ENCODE results near the gene CFL1.
"Not testable (repeated sequence)": the region's sequence is repeated elsewhere in the genome, so short reads cannot be mapped to it uniquely, and the experiment has no call there.

CFL1 gene

DNA sequence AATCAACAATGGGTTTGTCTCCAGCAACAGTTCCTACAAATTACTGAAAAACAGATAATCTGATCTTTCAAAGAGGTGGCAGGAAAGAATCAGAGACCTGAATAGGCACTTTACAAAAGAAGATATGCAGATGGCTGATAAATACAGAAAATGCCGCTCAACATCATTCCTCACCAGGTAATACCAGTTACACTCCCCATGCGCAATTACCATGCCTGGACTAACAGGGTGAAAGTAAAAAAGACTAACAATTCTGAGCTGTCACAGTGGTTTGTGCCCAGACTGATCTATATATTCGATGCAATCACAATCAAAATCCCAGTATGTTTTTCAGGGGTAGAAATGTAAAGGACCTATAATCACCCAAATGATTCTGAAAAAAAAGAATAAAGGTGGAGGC lies 14.2 kb downstream of the CFL1 start:
- in situ Hi-C loops (cut with MboI; ENCODE audit: low sequenced_read_pairs), result no loop called here

DNA sequence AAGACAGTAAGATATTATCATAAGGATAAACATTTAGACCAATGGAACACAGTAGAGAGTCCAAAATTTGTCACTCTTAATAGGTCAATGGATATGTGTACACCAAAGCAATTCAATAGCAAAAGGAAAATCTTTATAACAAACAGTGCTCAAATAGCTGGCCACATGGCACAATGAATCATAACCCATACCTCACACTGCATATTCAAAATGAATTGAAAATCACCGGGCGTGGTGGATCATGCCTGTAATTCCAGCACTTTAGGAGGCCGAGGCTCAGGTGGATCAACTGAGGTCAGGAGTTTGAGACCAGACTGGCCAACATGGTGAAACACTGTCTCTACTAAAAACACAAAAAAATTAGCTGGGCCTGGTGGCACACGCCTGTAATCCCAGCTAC lies 15.8 kb downstream of the CFL1 start:
- in situ Hi-C loops (cut with MboI; ENCODE audit: low sequenced_read_pairs), result no loop called here

DNA sequence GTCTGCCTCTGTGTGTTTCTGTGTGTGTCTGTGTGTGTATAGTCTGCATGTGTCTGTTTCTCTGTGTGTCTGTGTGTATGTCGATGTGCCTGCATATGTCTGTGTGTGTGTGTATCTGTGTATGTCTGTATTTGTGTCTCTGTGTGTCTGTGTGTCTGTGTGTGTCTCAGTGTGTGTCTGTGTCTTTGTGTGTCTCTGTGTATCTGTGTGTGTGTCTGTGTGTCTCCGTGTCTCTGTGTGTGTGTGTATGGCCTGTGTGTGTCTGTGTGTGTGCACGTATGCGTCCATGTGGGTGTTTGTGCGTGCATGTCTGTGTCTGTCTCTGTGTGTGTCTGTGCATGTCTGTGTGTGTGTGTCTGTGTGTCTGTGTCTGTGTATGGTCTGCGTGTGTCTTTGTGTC lies 23.8 kb downstream of the CFL1 start:
- in situ Hi-C loops (cut with MboI; ENCODE audit: low sequenced_read_pairs), result no loop called here

DNA sequence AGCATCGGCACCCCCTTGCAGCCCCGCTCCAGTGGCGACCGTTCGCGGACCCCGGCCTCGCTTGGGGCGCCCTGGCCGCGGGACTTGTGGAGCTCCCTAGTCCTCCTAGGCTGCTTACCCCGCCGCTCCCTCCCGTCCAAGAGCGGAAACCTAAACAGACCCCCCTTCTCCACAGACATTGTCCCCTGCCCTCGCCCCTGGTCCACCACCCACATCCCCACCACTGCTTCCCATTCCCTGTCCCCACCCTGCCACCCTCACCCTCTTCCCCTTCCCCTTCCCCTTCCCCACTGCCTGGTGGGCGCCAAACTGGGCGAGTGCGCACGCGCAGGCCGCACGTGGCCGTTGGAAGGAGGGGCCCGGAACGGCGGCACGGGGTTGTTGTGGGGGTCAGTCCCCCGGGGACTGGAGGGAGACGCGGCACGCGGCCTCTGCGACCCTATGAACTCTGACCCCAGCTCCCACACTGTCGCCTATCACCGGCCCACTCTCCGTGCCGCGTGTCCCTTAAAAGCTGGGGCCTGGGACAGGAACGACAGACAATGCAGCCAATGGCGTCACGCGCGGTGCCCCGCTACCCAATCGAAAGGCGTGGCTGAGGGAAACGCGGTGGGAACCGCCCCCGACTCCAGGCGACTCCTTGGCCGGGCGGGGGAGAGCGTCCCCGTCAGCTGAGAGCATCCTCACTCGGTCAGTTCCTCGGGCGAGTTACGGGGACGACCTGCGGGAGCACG lies 24.5 kb downstream of the CFL1 start, which contains the start of gene SNX32:
Gene SNX32, plus strand, starts transcription at position 667 of the 734 bp plus-strand sequence. CDS start 103 bp downstream, outside the sequence.
- in situ Hi-C loops (cut with MboI; ENCODE audit: low sequenced_read_pairs), result no loop called here

DNA sequence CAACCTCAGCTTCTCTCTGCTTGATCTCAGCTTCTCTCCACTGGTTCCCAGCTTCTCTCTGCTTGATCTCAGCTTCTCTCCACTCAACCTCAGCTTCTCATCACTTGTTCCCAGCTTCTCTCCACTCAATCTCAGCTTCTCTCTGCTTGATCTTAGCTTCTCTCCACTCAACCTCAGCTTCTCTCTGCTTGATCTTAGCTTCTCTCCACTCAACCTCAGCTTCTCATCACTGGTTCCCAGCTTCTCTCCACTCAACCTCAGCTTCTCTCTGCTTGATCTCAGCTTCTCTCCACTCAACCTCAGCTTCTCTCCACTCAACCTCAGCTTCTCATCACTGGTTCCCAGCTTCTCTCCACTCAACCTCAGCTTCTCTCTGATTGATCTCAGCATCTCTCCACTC lies 25.7 kb downstream of the CFL1 start:
- in situ Hi-C loops (cut with MboI; ENCODE audit: low sequenced_read_pairs), result not testable (repeated sequence)

DNA sequence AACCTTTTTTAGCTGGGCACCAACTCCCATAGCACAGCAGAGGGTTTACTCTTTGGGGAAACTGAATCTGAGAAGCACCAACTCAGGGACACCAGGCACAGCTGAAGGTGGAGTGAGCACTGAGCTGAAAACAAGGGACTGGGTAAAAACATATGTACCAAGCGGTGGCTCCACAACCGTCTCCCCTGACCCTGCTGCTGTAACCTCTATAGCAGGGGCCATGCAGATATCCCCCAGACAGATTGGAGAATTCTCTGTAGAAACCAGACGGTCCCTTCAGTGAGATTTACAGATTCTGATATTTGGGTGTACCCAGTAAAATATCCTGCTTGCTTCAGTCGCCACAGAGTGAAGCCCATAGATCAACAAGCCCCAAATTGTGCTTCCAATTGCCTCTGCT lies 28.5 kb downstream of the CFL1 start:
- in situ Hi-C loops (cut with MboI; ENCODE audit: low sequenced_read_pairs), result no loop called here

DNA sequence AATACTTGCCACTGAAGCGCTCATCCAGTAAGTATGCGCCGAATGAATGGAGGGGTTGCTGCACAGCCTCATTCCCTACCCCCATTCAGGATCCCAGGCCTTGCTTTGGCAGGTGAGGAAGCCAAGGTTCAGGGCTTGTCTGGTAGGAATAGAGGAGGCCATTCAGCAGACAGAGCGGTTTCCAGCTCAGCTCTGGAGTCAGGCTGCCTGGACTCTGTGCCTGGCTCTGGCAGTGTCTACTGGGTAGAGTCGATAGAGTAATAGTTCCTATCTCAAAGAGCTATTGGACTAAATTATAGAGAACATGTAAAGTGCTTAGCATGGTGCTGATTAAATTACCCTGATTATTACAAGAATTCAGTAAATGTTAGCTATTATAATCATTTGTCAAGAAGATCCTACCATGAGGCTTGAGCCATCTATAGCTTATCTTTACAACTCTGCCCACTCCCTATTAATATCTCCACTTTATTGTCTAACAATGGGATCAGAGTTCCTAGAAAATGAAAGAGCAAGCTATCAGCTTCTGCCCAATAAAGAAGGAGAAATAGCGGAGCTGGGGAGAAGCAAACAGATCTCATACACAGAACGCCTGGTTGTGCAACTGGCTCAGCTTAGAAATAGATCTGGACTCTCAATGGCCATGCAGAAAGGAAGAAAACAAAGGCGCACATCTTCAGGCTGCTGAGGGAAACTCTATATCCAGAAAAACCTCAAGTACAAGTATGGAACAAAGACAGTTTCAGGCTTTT lies 30.8 kb downstream of the CFL1 start:
- in situ Hi-C loops (cut with MboI; ENCODE audit: low sequenced_read_pairs), result no loop called here

DNA sequence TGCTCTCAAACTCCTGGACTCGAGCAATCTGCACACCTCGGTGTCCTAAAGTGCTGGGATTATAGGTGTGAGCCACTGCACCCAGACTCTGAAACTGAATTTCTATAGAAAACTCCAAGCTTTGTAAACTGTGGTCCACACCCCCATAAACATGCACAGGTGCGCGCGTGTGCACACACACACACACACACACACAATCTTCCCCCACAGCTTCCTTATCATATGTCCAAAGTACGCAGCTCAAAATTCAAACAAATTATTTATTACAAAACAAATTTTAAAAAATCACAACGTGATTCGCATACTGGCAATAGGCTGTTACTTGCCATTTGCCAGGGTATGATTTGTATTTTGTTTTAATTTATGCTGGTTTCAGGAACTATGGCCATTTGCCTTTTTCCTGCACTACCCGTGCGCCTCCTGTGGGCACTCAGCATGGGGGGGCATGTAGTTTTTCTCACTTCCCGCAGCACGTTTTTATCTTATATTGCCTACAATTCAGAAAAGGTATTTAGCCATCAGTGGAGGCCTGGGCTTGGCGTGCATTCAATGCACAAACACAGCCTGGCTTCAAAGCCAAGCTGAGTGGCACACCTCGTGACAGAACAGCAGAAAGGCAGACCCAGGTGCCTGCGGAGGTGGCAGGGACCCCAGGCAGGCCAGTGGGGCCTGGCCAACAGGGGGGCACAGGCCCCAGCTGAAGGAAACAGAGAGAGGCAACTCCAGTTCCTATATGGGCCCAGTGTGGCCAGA lies 35.0 kb downstream of the CFL1 start:
- in situ Hi-C loops (cut with MboI; ENCODE audit: low sequenced_read_pairs), result no loop called here

DNA sequence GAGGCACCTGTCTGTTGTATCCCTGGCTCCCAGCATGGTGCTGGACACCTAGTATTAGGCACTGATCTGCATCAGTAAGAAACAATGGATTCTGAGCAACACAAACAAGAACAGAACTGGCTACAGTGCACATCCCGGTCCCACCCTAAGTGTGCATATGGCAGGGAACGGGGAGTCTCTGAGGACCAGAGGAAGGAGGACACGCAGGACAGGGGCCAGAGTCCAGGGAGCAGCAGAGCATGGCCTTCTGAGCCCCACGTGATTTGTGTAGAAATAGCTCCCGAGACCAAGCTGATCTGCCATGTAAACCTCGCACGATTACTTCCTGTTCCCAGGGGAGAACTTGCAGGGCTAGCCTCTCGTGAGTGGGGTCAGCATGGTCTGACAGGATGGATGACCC lies 36.9 kb downstream of the CFL1 start:
- in situ Hi-C loops (cut with MboI; ENCODE audit: low sequenced_read_pairs), result no loop called here

DNA sequence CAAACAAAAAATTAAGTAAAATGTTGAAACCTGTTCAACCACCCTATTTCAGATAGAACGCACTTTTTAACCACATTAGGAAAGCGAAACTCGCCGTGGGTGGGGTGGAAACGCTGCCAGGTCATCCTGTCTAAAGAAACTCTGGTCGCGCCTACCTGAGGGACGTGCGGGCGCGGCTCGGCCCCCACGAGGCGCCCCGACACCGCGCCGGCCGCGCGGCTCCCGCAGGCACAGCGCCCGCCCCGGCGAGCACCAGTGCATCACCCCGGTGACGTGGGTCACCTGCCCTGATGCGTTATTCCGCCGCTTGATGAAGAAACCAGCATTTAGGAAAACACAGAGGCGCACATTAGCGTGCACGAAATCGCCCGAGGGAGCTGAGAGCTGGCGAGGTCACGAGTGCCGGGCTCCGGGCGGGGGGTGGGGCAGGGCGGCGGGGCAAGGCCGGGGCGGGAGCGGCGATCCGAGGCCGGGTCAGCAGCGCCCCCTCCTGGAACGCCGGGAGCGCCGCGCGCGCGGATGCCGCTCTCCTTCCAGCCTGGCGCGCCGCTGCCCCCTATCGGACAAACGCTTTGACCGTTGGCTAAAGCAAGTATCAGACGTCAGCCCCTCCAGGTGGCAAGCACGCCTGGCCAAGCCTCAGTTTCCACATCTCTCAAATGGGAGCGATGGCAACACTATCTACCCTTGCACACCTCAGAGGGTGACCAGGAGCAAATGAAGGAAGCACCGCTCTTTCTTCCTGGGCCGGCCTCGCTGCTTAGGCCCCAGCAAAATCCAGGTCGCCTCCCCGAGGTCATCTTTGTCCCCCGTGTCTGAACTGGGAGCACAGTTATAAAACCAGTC lies 39.9 kb downstream of the CFL1 start:
- in situ Hi-C loops (cut with MboI; ENCODE audit: low sequenced_read_pairs), result no loop called here

DNA sequence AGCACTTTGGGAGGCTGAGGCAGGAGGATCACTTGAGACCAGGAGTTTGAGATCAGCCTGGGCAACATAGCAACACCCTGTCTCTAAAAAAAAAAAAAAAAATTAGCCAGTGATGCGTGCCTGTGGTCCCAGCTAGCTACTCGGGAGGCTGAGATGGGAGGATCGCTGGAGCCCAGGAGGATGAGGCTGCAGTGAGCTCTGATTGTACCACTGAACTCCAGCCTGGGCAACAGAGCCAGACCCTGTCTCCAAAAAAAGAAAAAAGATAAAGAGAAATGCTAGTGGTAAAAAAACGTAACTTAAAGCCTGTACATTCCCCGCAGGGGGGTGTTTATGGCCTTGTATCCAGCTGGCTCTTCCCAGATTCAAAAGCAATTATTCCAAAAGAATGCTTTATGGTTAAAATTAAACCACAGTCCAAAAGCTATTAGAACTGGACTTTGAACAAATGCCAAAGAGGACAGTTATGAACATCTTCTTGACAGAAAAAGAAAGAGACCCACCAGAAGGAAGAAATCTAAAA lies 40.6 kb downstream of the CFL1 start:
- in situ Hi-C loops (cut with MboI; ENCODE audit: low sequenced_read_pairs), result no loop called here

DNA sequence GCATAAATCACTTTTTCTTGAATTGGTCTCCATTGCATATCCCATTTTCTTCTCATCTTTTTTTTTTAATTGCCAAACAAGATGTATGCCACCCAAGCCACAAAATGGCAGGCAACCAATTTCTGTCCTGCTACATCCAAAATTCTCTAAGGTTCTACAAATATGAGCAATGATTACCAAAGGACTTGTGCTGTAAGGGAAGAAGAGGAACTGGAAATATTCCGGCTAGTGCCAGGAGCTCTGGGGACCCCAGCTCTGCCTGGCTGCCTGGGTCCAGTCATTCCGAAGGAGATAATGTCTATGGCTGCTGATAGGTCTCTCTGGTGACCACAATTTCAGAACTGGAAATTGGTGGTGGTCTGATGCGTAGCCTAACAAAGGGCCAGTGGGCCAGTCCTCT lies 41.3 kb downstream of the CFL1 start:
- in situ Hi-C loops (cut with MboI; ENCODE audit: low sequenced_read_pairs), result no loop called here

DNA sequence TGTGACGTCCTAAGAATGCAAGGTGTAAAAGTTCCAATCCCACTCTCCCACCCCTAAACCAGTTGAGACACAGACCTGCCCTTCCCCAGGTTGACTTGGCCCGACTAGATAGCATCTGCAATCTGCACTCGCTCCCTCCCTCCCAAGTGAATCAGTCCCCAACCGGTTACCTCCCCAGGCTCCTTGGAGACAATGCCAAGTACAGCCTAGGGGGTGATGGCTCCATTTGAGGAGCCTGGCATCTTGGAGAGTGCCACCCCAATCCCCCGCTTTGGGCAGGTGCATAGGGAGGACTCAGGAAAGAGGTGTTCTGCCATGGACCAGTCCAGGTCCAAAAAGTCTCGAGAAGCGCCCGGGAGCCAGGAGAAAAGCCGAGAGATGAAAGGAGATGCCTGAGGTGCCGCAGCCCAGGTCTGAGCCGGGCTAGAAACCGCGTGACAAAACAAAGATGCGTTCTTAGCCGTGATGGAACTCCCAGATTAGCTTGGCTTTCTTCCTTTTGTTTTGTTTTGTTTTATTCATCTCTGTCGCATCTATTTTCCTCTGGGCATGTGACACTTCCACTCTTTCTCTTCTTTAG lies 42.9 kb downstream of the CFL1 start:
- in situ Hi-C loops (cut with MboI; ENCODE audit: low sequenced_read_pairs), result no loop called here

DNA sequence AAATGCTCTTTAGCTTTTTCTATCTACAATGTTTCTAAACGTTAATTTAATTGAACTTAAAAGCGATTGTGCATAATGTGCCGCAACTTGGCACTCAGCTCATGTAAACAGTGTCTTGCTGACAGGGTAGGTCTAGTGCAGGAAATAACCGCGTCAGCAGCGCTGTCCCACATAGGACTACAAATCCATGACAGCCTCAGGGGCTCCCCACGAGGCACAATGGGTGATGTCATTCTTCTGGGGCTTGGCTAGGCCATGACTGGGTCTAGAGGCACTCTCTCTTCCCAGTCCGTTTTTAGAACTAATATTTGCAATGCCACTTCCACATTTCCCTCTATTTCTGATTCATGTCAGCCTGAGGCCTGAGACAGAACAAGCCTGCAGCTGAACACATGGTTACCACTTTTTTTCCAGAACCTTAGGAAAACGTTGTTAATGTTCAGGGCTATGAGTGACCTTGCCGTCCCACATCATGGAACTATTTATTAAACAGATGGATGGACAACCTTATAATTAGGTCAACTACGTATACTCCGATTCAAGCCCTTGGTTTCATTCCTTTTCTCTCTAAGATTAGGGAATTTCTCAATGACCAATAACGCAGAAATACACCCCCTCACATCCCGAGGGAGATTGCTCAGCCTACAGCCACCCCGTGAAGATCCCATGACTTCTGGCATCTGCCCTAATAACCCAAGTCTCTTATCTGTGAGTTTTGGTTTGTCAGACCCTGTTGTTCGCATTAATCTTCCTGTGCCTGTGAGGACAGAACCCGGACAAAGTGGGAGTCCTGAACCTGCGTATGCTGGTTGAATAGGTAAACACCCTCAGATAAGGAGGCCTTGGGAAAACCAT lies 43.6 kb downstream of the CFL1 start:
- in situ Hi-C loops (cut with MboI; ENCODE audit: low sequenced_read_pairs), result no loop called here

DNA sequence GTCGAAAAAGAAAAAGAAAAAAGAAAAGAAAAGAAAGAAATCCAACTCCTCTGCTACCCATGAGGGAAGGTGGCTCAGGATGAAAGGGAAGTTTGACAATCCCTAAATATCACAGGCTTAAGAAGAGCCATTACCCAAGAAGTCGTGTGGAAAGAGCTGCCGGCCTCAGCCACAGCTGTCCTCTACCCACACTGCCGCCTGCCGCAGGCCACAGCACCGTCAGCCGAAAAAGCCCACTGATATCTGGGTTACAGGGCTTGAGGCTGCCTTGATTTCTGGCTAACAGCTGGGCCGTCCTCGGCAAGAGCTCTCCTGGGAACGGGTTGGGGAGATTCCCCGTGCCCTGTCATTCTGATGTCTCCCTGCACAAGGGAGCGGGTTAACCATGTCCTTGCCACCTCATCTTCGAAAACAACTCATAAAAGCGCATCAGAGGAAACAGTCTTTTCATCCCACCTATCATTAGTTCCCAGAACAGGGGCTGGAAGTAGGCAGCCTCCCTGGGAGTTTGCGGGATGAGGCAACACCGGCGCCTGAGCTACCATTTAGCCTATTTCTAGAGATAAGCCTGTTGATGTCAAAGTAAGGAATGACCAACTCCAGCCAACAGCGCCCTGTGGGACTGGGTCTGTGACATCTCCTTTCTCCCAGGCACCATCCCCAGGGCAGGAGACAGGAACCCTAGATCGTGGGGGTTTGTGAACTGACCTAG lies 46.1 kb downstream of the CFL1 start:
- in situ Hi-C loops (cut with MboI; ENCODE audit: low sequenced_read_pairs), result no loop called here

DNA sequence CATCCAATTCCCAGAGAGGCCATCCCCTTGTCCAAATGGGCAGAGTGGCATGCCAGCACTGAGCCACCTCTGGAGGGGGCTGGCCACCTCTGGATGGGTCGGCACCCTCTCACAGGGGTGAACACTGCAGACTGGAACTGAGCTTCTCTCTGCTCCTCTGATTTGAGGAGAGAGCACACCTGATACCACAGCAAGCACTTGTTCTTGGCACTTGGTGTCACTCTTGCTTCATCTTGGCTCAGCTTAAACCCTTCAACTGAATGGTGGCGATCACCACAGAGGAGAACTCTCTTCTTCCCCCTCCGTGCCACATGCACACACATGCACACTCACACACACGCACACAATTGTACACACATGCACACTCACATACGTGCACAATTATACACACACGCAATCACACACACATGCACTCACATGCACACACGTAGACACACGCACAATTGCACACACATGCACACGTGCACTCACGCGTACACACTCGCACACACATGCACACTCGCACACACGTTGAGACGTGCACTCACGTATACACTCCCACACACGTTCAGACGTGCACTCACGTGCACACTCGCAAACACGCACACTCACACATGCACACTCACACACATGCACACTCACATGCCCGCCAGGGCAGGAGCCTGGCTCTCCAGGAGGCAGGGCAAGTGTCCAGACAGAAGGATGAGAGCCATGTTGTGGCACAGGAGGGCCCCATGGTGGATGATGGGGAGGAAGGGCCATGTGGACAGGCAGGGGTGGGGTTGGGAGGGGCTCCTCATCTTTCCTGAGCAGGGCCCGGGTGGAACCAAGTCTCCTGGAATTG lies 47.7 kb downstream of the CFL1 start:
- in situ Hi-C loops (cut with MboI; ENCODE audit: low sequenced_read_pairs), result no loop called here

DNA sequence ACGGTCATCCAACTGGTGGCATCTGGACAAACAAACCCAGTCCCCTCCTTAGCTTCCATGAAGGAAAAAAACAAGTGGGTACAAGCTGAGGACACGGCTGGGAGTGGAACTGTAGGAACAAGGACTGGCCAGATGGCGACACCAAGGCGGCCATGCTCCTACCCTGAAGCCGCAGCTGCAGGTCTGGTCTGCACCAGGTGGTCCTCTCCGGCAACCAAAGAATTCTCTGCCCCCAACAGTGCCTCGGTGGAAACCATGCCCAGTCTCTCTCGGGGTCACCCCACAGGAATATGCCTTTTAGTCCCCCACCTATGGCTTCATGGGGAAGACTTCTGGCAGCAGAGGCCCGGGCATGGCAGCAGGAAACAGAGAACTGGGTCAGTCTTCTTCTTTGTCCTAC lies 48.5 kb downstream of the CFL1 start:
- in situ Hi-C loops (cut with MboI; ENCODE audit: low sequenced_read_pairs), result no loop called here

Data from HL-60/S4 (cell line).